WTC11 (cell line): ENCODE results near the gene HOXB3. TPM values are rescaled to one million over a fixed set of nuclear protein-coding genes. Genes with fewer than 3 reads are reported as not detected.

ENCODE experiments used
- ATAC-seq: fragments of 200-7000 bp; cut with Tn5 transposase; 2 replicates; pipeline ENCODE4 v1.10.0; 2021; ENCODE audit warnings: mild to moderate bottlenecking, moderate library complexity
- CTCF ChIA-PET: fragments of 300-600 bp; sonication (Branson Sonifier 250); formaldehyde crosslinking; loops from one replicate; lab custom pipeline; 2021; ENCODE audit warnings: antibody characterized with exemption; lab: Charles Lee
- POLR2A ChIA-PET: fragments of 350-600 bp; sonication (Branson Sonifier 250); formaldehyde crosslinking; loops from one replicate; lab custom pipeline; 2021; ENCODE audit warnings: antibody characterized with exemption; lab: Charles Lee
- DNase-seq: peaks from one replicate; pipeline ENCODE4 v3.0.0; 2021; ENCODE audit warnings: low spot score
- H3K27ac Mint-ChIP-seq: 2 replicates; pipeline ENCODE4 v1.8.0; 2021; ENCODE audit warnings: mixed read lengths
- H3K27me3 Mint-ChIP-seq: 2 replicates; pipeline ENCODE4 v1.8.0; 2021; ENCODE audit warnings: low read depth, mild to moderate bottlenecking, moderate library complexity, mixed read lengths
- H3K36me3 Mint-ChIP-seq: 2 replicates; pipeline ENCODE4 v1.8.0; 2021; ENCODE audit warnings: mixed read lengths
- H3K4me1 Mint-ChIP-seq: 2 replicates; pipeline ENCODE4 v1.8.0; 2022; ENCODE audit warnings: mixed read lengths
- H3K4me3 Mint-ChIP-seq: 2 replicates; pipeline ENCODE4 v1.8.0; 2021; ENCODE audit warnings: mild to moderate bottlenecking, moderate library complexity, mixed read lengths
- H3K9me3 Mint-ChIP-seq: 2 replicates; pipeline ENCODE4 v1.8.0; 2021; ENCODE audit warnings: mixed read lengths
- AFF4 ChIP-seq: sonication (generic); formaldehyde crosslinking; IDR thresholded peaks from 2 replicates; pipeline ENCODE4 v1.8.1; 2023; ENCODE audit warnings: mild to moderate bottlenecking, missing genetic modification reagents, borderline replicate concordance
- CREM ChIP-seq: sonication (generic); formaldehyde crosslinking; IDR thresholded peaks from 2 replicates; pipeline ENCODE4 v1.8.1; 2022; ENCODE audit warnings: mild to moderate bottlenecking, missing genetic modification reagents, moderate library complexity
- CTCF ChIP-seq: fragments of 200-600 bp; IDR thresholded peaks from 2 replicates; pipeline ENCODE4 v1.8.0; 2022; ENCODE audit warnings: antibody characterized with exemption
- ETV6 ChIP-seq: sonication (generic); formaldehyde crosslinking; IDR thresholded peaks from 2 replicates; pipeline ENCODE4 v1.8.1; 2022; ENCODE audit warnings: mild to moderate bottlenecking, missing genetic modification reagents
- FOXJ3 ChIP-seq: sonication (generic); formaldehyde crosslinking; IDR thresholded peaks from 2 replicates; pipeline ENCODE4 v1.9.0; 2021; ENCODE audit warnings: missing genetic modification reagents, mild to moderate bottlenecking, borderline replicate concordance
- MLX ChIP-seq: sonication (generic); formaldehyde crosslinking; IDR thresholded peaks from 2 replicates; pipeline ENCODE4 v1.8.1; 2023; ENCODE audit warnings: mild to moderate bottlenecking, missing genetic modification reagents, moderate library complexity
- SP1 ChIP-seq: sonication (generic); formaldehyde crosslinking; conservative IDR thresholded peaks from 2 replicates; pipeline ENCODE4 v1.8.1; 2022; ENCODE audit warnings: missing genetic modification reagents
- ZNF416 ChIP-seq: fragments of 250-450 bp; sonication (Bioruptor Pico); IDR thresholded peaks from 2 replicates; pipeline ENCODE4 v1.9.0; 2021; ENCODE audit warnings: mild to moderate bottlenecking, inconsistent platforms
- ZNF512 ChIP-seq: sonication (generic); formaldehyde crosslinking; IDR thresholded peaks from 2 replicates; pipeline ENCODE4 v1.8.1; 2022; ENCODE audit warnings: missing genetic modification reagents, borderline replicate concordance
- ZSCAN18 ChIP-seq: fragments of 250-450 bp; sonication (Bioruptor Pico); IDR thresholded peaks from 2 replicates; pipeline ENCODE4 v2.1.2; 2022; ENCODE audit warnings: mild to moderate bottlenecking, moderate library complexity
- total RNA-seq: library from RNA; stranded (reverse); gene quantifications from 3 replicates; pipeline ENCODE4 v1.2.3, GENCODE V29; 2021

The HOXB3 gene
- total RNA-seq, 1 experiment from 2014 or later = 0.09 TPM

GRCh38 chr17:48613862-48614694, 24.0 kb upstream of the HOXB3 start (continued):
- no peak for TF ChIP-seq CREM

- H3K4me3 Mint-ChIP-seq = peak overlapping the region; percentile 45
- H3K36me3 Mint-ChIP-seq = no peaks in the 10 kb centered on the region
- CTCF ChIA-PET = interaction anchor here (0.6 to 1.4 kb wide), 12 partner anchors 9 to 587 kb away, joined by 3 to 7 read pairs (median 4); partner anchors contain the start of genes HOXB5 and HOXB6
- no peaks in the 10 kb centered on the region for H3K9me3 Mint-ChIP-seq
- TF ChIP-seq ZNF416 (CRISPR knock-in tag) (no peak), FOXJ3 (CRISPR knock-in tag) (no peak), SP1 (CRISPR knock-in tag) (no peak), AFF4 (CRISPR knock-in tag) (no peak), ETV6 (CRISPR knock-in tag) (no peak), ZSCAN18 (CRISPR knock-in tag) (no peak), ZNF512 (no peak), MLX (CRISPR knock-in tag) (no peak), CTCF (no peak)
- TF ChIP-seq, all 79 proteins: peak for 0
- ATAC-seq (peak; percentile 2; the same call in 1 of the 2 replicates), DNase-seq (no peak)
- Mint-ChIP-seq H3K27ac (no peak overlapping the region), H3K27me3 (peaks cover 100% of the 10 kb centered on the region; the same call in 1 of the 2 replicates), H3K4me1 (peaks cover 29% of the 10 kb centered on the region)
- POLR2A ChIA-PET = no interaction called here
These were observed 23.0 kb upstream of the HOXB3 start for GRCh38 chr17:48612854-48613691.
